ENCODE data around the gene CFAP206.

DNA sequence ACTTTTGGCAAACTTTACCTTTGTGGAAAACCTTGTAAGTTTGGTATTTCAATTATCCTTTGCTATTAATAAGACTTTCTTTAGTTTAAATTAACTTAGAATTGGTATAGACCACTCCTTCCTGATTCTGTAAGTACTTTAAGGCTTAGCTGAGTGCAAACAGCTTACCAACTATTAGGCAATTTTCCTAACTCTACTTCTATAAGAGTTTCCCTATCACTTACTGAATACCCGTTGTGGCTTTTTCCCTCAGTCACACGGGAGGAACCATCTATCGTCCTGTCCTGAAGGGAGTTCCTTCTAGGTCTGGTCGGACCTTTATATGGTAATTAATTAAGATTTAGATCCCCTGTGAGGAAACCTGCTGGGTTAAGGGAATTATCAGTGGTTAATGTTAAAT is 74.6 kb downstream of the CFAP206 start:
- TF ChIP-seq, protein P1, sequence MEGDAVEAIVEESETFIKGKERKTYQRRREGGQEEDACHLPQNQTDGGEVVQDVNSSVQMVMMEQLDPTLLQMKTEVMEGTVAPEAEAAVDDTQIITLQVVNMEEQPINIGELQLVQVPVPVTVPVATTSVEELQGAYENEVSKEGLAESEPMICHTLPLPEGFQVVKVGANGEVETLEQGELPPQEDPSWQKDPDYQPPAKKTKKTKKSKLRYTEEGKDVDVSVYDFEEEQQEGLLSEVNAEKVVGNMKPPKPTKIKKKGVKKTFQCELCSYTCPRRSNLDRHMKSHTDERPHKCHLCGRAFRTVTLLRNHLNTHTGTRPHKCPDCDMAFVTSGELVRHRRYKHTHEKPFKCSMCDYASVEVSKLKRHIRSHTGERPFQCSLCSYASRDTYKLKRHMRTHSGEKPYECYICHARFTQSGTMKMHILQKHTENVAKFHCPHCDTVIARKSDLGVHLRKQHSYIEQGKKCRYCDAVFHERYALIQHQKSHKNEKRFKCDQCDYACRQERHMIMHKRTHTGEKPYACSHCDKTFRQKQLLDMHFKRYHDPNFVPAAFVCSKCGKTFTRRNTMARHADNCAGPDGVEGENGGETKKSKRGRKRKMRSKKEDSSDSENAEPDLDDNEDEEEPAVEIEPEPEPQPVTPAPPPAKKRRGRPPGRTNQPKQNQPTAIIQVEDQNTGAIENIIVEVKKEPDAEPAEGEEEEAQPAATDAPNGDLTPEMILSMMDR (IDR thresholded peaks at IDR 0.05; ENCODE audit: low read depth, low read length), result no peak
- TF ChIP-seq POLR2A (IDR thresholded peaks at IDR 0.05; ENCODE audit: extremely low read depth, insufficient read length), result no peak
